ENCODE results near the gene IFFO2.

IFFO2 gene

DNA sequence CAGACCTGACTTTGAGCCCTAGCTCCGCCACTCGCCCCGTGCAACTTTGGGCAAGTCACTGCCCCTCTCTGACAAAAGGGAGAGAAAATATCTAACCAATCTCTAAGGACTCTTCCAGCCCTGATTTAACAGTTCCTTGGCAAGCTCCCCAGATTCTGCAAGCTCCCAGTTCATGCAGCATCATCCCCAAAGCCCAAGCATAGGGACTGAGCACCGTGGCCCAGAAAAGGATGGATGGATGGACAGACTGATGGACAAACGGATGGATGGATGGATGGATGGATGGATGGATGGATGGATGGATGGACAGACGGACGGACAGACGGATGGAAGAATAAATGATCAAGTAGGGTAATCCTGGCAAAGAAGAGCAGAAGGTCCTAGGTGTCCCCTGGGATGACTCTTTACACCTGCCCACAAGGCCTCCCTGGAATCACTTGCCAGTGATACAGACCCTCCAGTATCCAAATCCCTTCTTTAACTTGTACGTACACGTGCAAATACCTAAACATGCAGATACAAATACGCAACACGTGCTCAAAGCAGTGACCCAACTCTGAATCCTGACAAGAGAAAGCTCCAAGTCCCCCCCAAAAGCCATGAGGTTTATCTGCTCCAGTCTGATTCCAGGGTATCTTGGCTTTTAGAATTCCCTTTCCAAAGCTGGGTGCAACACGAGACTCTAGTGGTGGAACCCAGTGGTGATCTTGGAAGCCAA lies 16.0 kb downstream of the IFFO2 start:
- peaks cover 45% of the 10 kb centered on the region for H3K4me1 ChIP-seq (ENCODE audit: insufficient read depth, low read length)
- no peaks in the 10 kb centered on the region for H3K36me3 ChIP-seq (ENCODE audit: insufficient read depth, low read length)
- no peaks in the 10 kb centered on the region for H3K9me3 ChIP-seq (ENCODE audit: control insufficient read depth, insufficient read depth, low read length)
- no peak overlapping the region for H3K9ac ChIP-seq (ENCODE audit: low read depth, low read length)

- no peaks in the 10 kb centered on the region for H3K36me3 ChIP-seq (ENCODE audit: insufficient read depth, low read length)
- no peak overlapping the region for H3K9ac ChIP-seq (ENCODE audit: low read depth, low read length)
- H3K4me1 ChIP-seq (ENCODE audit: insufficient read depth, low read length): peaks cover 37% of the 10 kb centered on the region
- H3K9me3 ChIP-seq (ENCODE audit: control insufficient read depth, insufficient read depth, low read length): no peaks in the 10 kb centered on the region
These were observed 16.8 kb downstream of the IFFO2 start for GRCh38 chr1:18939398-18940302.

DNA sequence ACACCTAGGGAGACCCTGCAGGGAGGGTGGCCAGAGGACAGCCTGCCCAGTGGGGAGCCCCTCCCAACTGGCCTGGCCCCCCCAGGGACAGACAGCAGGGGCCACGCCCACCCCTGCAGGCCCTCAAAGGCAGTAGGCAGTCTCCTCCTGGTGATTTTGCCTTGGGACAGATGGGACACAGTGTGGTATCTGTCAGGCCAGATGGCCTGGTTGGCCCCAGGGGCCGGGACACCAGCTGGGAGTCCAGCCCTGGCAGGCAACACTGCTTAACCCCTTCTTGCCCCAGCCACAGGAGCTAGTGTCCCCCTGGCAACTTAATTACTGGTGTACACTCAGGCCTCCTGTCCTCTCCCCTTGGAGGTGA lies 17.8 kb downstream of the IFFO2 start:
- H3K4me1 ChIP-seq (ENCODE audit: insufficient read depth, low read length): peaks cover 35% of the 10 kb centered on the region
- H3K9me3 ChIP-seq (ENCODE audit: control insufficient read depth, insufficient read depth, low read length): no peaks in the 10 kb centered on the region
- H3K9ac ChIP-seq (ENCODE audit: low read depth, low read length): no peak overlapping the region
- H3K36me3 ChIP-seq (ENCODE audit: insufficient read depth, low read length): no peaks in the 10 kb centered on the region

- Histone ChIP-seq H3K36me3 (ENCODE audit: insufficient read depth, low read length) (no peaks in the 10 kb centered on the region), H3K4me1 (ENCODE audit: insufficient read depth, low read length) (peaks cover 35% of the 10 kb centered on the region), H3K9me3 (ENCODE audit: control insufficient read depth, insufficient read depth, low read length) (no peaks in the 10 kb centered on the region), H3K9ac (ENCODE audit: low read depth, low read length) (no peak overlapping the region)
These were observed 18.3 kb downstream of the IFFO2 start for GRCh38 chr1:18938008-18938706.

GRCh38 chr1:18937539-18937938 lies 18.9 kb downstream of the IFFO2 start:
- peaks cover 36% of the 10 kb centered on the region for H3K4me1 ChIP-seq (ENCODE audit: insufficient read depth, low read length)
- H3K9ac ChIP-seq (ENCODE audit: low read depth, low read length): no peak overlapping the region
- no peaks in the 10 kb centered on the region for H3K36me3 ChIP-seq (ENCODE audit: insufficient read depth, low read length)
- no peaks in the 10 kb centered on the region for H3K9me3 ChIP-seq (ENCODE audit: control insufficient read depth, insufficient read depth, low read length)

DNA sequence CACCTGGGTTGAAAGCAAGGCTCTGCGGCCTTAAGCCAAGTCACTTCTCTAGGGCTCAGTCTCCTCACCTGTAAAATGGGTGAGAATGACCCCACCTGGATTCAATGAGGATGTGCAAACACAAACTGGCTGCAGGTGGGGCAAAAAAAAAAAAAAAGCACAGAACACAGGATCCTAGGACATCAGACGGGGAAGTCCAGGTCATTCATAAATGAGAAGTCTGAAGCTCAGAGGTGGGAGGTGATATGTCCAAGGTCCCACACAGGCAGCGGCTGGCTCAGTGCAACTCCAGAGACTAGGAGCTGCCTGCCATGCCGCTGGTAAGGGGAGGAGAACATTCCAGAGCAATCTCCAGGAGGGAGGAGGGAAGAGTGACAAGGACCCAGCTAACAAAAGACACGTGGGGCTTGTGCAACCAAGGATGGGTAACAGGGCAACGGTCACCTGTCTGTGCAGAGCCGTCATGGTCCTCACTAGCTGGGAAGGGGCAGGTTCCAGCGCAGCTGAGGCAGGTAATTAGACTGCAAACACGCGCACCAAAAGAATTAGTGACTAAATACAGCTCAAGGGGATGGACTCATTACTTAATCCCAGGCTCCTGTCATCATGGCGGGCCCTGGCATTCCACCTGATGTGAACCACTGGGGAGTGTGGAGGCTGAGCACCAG lies 19.5 kb downstream of the IFFO2 start:
- H3K4me1 ChIP-seq (ENCODE audit: insufficient read depth, low read length): peaks cover 35% of the 10 kb centered on the region
- H3K36me3 ChIP-seq (ENCODE audit: insufficient read depth, low read length): no peaks in the 10 kb centered on the region
- no peak overlapping the region for H3K9ac ChIP-seq (ENCODE audit: low read depth, low read length)
- no peaks in the 10 kb centered on the region for H3K9me3 ChIP-seq (ENCODE audit: control insufficient read depth, insufficient read depth, low read length)

- H3K9ac ChIP-seq (ENCODE audit: low read depth, low read length): no peak overlapping the region
- H3K36me3 ChIP-seq (ENCODE audit: insufficient read depth, low read length): no peaks in the 10 kb centered on the region
- H3K4me1 ChIP-seq (ENCODE audit: insufficient read depth, low read length): peaks cover 35% of the 10 kb centered on the region
- no peaks in the 10 kb centered on the region for H3K9me3 ChIP-seq (ENCODE audit: control insufficient read depth, insufficient read depth, low read length)
These were observed 20.0 kb downstream of the IFFO2 start for GRCh38 chr1:18936471-18936813.

DNA sequence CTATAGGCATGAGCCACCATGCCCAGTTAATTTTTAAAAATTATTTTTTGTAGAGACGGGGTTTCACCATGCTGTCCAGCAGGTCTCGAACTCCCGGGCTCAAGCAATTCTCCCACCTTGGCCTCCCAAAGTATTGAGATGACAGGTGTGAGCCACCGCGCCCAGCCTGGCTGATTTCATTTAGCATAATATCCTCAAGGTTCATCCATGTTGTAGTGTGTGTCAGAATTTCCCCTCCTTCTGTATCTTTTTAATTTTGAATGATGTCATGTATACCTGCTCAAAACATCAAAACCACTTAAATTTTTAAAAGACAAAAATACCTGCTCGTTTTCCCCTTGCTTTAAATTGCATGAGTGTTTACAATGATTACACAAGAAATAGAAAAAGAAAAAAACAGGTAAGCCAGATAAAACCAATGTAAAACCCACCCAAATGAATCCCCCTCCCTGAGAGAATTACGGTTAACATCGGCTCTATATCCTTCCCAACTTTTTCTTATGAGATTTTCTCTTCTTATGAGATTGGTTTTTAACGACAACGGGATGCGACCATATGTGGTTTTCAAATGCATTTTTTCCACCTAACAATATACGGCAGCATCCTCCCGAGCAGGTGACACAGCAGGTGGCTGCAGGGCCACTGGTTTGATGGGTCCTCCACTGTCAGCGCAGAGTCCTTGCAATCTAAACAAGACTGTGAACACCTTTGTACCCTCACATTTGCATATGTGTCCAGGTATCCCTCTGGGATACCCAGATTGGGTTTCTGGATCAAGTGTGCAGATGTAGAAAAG lies 22.1 kb downstream of the IFFO2 start:
- H3K4me1 ChIP-seq (ENCODE audit: insufficient read depth, low read length): peaks cover 23% of the 10 kb centered on the region
- H3K36me3 ChIP-seq (ENCODE audit: insufficient read depth, low read length): no peaks in the 10 kb centered on the region
- no peak overlapping the region for H3K9ac ChIP-seq (ENCODE audit: low read depth, low read length)
- no peaks in the 10 kb centered on the region for H3K9me3 ChIP-seq (ENCODE audit: control insufficient read depth, insufficient read depth, low read length)

DNA sequence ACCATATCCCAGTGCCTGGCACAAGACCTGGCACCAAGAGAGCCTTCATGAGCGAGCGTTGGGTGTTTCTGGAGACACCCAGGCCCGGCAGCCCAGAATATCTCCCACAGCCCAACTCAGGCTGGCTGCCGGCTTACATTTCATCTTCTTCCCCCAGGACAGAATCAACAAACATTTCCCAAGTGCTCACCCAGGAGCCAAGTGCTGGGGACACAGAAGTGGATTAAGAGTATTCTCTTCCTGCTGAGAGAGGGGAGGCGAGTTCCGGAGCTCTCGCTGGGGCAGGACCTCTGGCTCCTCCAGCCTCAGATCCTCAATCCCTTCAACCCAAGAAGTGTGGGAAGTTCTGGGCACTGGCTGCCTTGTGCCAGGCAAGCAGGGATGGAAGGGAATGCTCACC lies 23.6 kb downstream of the IFFO2 start:
- no peaks in the 10 kb centered on the region for H3K36me3 ChIP-seq (ENCODE audit: insufficient read depth, low read length)
- no peak overlapping the region for H3K9ac ChIP-seq (ENCODE audit: low read depth, low read length)
- peaks cover 18% of the 10 kb centered on the region; the same call in 1 of the 2 replicates for H3K4me1 ChIP-seq (ENCODE audit: insufficient read depth, low read length)
- H3K9me3 ChIP-seq (ENCODE audit: control insufficient read depth, insufficient read depth, low read length): no peaks in the 10 kb centered on the region

- Histone ChIP-seq H3K9me3 (ENCODE audit: control insufficient read depth, insufficient read depth, low read length) (no peaks in the 10 kb centered on the region), H3K4me1 (ENCODE audit: insufficient read depth, low read length) (peaks cover 23% of the 10 kb centered on the region; the same call in 1 of the 2 replicates), H3K36me3 (ENCODE audit: insufficient read depth, low read length) (no peaks in the 10 kb centered on the region), H3K9ac (ENCODE audit: low read depth, low read length) (no peak overlapping the region)
These were observed 24.1 kb downstream of the IFFO2 start for GRCh38 chr1:18932387-18932786.

GRCh38 chr1:18931730-18932129 lies 24.7 kb downstream of the IFFO2 start:
- Histone ChIP-seq H3K9me3 (ENCODE audit: control insufficient read depth, insufficient read depth, low read length) (no peaks in the 10 kb centered on the region), H3K9ac (ENCODE audit: low read depth, low read length) (no peak overlapping the region), H3K36me3 (ENCODE audit: insufficient read depth, low read length) (no peaks in the 10 kb centered on the region), H3K4me1 (ENCODE audit: insufficient read depth, low read length) (peaks cover 27% of the 10 kb centered on the region)

DNA sequence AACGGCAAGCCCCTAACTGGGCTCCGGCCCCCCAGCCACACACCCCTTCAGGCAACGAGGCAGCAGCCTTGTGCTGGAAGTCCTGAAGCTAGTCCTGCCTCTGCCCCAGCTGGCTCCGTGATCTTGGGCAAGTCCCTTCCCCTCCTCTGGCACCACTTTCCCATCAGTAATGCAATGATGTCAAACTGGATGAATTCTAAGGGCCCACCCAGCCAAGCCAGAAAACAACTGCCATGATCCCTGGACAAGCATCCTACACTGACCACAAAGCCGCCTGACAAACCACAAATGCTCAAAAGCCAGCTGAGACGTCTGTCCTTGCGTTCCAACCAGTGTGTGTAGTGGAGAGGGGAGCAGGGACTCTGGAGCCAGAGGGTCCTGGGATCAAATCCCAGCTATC lies 26.8 kb downstream of the IFFO2 start:
- peaks cover 28% of the 10 kb centered on the region for H3K4me1 ChIP-seq (ENCODE audit: insufficient read depth, low read length)
- no peak overlapping the region for H3K9ac ChIP-seq (ENCODE audit: low read depth, low read length)
- H3K9me3 ChIP-seq (ENCODE audit: control insufficient read depth, insufficient read depth, low read length): no peaks in the 10 kb centered on the region
- no peaks in the 10 kb centered on the region for H3K36me3 ChIP-seq (ENCODE audit: insufficient read depth, low read length)

DNA sequence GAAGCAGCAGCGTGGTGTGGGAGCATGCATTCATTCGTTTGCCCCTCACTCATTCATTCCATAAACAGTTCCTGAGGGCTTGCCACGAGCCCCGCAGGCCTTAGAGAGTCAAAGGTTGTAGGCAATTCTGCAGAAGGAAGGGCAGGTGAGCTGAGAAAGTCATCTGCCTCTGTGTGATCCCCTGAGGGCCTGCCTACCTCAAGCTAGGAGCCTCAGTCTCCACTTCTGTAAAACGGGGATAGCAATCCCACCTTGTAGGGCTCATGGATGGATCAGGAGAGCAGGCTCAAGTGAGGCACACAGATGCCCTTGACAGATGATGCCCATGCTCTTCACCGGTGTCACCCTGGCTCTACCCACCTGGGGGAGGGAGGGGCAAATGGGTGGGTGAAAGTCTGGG lies 27.5 kb downstream of the IFFO2 start:
- H3K9ac ChIP-seq (ENCODE audit: low read depth, low read length): no peak overlapping the region
- no peaks in the 10 kb centered on the region for H3K9me3 ChIP-seq (ENCODE audit: control insufficient read depth, insufficient read depth, low read length)
- no peaks in the 10 kb centered on the region for H3K36me3 ChIP-seq (ENCODE audit: insufficient read depth, low read length)
- peaks cover 32% of the 10 kb centered on the region for H3K4me1 ChIP-seq (ENCODE audit: insufficient read depth, low read length)

DNA sequence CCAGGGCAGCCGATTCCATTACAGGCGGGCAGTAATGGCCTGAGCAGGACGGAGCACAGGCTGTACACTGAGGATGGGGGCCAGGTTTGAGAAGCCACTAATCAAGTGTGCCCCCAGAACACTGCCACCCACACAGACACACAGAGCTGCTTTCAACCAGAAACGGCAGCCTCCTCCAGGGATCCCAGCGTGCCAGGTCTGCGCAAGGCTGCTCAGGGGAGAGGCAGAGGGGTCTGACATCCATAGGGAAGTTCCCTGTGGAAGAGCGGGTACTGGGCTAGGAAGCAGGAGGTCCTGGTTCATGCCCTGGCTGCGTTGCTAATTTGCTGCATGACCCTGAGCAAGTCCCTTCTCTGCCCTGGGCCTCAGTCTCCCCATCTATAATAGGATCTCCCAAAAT lies 28.1 kb downstream of the IFFO2 start:
- Histone ChIP-seq H3K36me3 (ENCODE audit: insufficient read depth, low read length) (no peaks in the 10 kb centered on the region), H3K4me1 (ENCODE audit: insufficient read depth, low read length) (peaks cover 38% of the 10 kb centered on the region), H3K9me3 (ENCODE audit: control insufficient read depth, insufficient read depth, low read length) (no peaks in the 10 kb centered on the region), H3K9ac (ENCODE audit: low read depth, low read length) (no peak overlapping the region)

All from ES-I3 (cell line).